T follicular helper cell (primary cell): ENCODE results near the gene TBC1D16.
"Not testable (repeated sequence)": the region's sequence is repeated elsewhere in the genome, so short reads cannot be mapped to it uniquely, and the experiment has no call there.

ENCODE experiments used
- DNase-seq: peaks from one replicate; pipeline ENCODE4 v3.0.0-alpha.2; 2020; ENCODE audit warnings: low read depth

Gene TBC1D16

DNA sequence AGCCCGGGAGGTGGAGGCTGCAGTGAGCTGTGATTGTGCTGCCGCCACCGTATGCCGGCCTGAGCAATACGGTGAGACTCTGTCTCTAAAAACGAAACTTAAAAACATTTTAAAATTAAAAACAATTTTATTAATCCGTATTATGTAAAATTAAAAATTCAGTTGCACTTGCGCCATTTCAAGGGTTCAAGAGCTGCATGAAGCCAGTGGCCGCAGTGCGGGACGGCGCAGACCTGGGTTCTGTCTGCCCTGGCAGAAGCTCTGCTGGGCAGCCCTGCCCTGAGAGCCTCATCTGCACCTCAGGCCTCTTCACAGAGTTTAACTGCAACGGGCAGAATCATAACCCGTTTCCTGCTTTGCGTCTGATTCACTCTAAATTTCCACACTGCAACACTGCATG lies 31.7 kb downstream of the TBC1D16 start:
- DNase-seq = no peak

DNA sequence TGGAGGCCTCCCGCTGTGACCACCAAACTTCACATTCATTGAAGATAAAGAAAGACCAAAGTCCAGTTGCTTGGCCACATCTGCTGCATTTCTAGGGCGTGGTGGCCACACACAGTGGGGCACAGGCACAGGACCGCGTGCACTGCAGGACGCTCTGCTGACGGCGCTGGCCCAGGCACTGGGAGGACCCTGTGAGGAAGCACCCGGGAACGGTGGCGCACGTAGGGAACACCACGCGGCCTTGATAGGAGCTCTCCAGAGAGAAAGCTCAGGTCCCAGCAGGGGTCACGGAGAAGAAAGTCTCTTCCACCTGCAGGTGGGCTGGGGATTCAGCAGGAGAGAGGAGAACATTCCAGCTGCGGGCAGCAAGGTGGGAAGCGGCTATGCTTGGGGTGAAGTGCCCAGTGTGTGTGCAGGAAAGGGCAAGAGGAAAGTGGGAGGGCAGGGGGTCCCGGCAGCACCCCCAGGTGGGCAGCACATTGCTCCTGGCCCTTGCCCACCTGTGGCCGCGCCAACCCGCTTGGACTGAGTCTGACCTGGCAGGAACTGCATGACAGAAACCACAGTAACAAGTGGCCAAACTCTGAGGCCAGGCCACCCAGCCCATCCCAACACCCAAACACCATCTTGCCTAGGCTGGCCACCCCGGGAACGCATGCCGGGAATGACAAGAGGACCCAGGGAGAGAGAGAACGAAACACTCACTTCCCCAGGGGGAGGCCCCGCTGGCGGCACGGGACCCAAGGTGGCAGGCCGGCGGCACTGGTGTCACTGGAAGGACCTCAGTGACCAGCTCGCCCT lies 32.8 kb downstream of the TBC1D16 start:
- no peak for DNase-seq

DNA sequence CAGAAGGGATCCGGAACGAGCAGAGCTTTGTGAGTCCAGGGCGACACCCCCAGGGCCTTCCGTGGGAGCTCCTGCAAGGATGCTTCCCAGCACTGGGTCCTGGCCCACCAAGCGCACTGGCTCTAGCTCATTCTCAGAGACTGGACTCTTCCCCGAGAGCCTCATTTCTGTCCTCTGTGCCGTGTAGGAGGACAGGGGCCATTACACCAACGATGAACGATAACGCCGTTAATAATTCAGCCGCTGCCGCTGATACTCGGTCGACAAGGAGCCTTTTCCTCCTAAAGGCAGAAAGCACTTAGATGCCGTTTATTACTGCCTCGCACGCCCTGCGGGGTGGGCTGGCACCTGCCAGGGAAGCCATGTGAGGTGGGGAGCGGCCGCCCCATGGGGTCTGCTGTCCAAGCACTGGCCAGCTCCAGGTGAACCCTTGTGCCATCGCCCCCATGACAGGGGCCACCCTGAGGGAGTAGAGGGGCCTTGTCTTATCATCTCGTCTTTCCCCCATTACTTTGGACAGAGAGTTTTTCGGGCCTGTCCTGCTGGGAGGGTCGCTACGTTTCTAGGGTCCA lies 33.5 kb downstream of the TBC1D16 start:
- DNase-seq = no peak

DNA sequence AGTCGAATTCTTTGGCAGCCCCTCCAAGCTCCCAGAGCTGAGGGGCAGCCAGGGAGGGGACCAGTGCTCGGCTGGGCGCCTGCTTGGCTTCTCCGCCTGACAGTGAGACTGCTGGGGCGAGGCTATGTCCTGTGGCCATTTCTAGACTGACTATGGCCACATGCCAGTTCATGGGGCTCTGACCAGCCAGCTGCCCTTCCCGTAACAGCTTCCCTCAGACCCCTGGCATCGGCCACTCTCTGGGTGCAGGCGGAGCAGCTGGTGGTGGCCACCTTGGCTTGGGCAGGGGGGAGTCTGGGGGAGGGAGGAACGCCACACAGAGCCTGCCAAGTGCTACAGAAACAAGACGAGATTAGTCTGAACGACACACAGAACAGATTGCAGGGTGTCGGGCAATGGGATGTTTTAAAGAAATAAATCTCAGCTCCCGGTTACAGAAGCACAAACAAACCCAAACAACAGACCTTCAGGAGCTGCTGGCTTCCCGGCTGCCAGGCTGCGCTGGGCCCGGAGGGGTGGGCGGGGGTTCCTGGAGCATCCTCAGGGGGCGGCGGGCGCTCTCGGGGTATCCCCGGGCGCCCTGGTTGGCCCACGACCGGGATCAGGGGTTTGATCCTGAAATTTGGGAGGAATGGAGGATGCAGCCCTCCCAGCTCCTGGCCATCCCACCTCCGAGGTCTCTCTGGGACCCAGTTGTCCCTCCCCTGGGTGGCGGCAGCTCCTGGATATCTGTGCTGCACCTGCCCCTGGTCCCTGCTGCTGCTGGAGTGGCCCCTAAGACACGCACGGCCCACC lies 34.5 kb downstream of the TBC1D16 start:
- no peak for DNase-seq

DNA sequence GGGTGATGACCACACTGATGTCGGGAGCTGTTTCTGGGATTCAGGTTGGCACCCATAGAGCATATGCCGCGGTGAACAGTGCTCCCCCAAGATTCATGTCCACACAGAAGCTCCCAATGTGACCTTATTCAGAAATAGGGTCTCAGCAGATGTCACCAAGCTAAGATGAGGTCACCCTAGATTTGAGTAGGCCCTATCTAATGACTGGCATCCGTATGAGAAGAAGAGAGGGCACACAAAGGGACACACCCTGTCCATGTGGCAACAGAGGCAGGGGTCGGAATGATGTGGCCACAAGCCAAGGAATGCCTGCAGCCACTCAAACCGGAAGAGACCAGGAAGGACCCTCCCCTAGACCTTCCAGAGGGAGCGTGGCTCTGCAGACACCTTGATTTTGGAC lies 35.5 kb downstream of the TBC1D16 start:
- DNase-seq = no peak

DNA sequence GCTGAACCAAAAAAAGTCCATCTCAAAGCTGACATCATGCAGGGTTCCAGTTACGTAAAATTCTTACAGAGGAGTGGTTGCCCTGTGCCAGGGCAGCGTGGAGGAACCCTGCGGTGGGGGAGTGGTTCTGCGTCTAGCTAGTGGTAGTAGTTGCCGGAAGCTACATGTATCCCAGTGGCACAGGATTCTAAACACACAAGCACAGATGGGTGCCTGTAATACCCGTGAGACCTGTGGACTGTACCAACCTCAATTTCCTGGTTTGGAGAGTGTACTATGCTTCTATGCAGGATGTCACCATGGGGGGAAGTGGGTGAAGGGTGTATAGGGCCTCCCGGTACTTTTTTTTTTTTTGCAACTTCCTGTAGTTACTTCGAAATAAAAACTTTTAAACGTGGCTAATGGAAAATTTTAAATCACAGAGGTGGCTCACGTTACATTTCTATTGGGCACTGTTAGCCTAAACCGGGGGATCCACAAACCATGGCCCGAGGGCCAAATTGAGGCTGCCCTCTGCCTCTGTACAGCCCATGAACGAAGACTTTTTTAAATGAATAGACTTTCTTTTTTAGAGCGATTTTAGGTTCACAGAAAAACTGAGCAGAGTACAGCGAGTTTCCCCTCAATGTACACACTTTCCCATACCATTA lies 38.5 kb downstream of the TBC1D16 start:
- peak; percentile 67 for DNase-seq

DNA sequence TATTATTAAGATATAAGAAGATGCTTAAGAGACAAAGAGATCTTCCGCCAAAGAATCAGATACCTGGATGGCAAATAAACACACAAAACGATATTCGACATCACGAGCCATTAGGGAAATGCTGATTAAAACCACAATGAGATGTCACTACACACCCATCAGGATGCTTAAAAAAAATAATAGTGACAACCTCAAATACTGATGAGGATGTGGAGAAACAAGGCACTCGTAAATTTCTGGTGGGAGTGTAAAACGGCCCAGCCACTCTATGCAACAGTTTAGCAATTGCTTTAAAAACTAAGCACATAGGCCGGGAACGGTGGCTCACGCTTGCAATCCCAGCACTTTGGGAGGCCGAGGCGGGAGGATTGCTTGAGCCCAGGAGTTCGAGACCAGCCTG lies 39.4 kb downstream of the TBC1D16 start:
- no peak for DNase-seq

DNA sequence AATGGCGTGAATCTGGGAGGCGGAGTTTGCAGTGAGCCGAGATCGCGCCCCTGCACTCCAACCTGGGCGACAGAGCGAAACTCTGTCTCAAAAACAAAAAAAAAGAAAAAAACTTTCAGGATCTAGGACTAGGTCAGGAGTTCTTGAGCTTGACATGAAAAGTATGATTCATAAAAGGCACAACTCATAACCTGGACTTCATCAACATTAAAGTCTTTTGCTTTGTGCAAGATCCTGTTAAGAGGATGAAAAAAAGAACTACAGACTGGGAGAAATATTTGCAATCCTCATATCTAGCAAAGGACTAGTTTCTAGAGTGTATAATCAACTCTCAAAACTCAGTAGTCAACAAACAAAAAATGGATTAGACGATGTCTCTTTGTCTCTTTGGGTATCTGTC lies 40.0 kb downstream of the TBC1D16 start:
- no peak for DNase-seq

DNA sequence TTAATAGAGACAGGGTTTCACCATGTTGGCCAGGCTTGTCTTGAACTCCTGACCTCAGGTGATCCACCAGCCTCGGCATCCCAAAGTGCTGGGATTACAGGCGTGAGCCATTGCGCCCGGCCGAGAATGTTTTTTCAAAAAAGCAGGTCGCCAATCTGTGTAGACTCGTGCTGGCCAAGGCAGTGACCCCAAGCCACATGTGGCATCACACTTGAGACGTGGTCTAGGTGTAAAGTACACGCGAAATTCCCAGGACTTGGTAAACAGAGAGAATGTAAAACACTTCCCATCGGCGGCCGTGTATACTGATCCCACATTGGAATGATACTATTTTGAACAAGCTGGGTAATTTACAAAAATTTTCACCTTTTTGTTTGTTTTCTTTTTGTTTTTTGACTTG lies 41.1 kb downstream of the TBC1D16 start:
- DNase-seq = no peak

DNA sequence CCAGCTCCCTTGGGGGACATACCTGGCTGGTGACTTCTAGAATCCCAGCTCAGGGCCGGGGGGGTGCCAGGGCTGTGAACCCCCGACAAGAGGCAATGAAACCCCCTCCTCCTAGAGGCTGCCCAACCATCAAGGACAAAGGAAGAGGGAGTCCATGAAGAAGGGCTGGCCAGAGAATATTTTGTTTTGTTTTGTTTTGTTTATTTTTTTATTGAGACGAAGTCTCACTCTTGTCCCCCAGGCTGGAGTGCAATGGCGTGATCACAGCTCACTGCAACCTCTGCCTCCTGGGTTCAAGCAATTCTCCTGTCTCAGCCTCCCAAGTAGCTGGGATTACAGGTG lies 41.5 kb downstream of the TBC1D16 start:
- not testable (repeated sequence) for DNase-seq

DNA sequence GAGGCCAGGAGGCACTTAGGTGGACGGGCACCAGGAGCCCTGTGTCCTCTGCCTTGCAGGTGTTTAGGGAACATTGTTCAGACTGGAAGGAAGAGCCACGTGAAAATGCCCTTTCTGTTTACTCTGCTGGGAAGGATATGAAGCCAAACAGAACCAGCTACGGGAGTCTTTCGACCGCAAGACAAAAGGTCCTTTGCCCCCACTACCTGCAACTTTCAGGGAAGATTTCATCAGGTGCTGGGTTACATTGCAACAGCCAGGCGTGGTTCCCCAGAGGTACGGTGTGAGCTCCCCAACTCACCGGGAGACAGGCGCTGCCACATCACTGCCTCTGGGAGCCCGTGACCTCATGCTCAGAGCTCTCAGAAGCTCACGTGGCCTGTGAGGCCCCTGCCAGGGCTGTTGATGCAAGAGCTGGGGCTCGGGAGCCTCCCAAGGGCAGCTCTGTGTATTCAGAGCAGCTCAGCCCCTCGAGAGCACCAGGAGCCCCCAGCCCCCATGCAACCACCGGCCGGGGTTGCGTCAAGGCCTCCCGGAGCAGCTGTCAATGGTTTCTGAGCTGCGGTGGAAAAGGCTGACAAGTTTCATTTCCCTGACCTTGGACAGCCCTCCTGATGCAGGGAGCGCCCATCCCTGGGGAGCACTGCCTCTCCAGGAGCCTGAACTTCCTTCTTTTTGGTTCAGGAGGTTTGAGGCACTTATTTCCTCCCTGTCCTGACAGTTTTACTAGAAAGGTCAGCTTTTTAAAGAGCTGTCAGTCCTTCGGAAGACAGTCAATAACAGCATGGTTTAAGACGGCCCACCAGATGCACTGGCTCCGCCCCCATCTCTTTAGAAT lies 42.1 kb downstream of the TBC1D16 start:
- no peak for DNase-seq

DNA sequence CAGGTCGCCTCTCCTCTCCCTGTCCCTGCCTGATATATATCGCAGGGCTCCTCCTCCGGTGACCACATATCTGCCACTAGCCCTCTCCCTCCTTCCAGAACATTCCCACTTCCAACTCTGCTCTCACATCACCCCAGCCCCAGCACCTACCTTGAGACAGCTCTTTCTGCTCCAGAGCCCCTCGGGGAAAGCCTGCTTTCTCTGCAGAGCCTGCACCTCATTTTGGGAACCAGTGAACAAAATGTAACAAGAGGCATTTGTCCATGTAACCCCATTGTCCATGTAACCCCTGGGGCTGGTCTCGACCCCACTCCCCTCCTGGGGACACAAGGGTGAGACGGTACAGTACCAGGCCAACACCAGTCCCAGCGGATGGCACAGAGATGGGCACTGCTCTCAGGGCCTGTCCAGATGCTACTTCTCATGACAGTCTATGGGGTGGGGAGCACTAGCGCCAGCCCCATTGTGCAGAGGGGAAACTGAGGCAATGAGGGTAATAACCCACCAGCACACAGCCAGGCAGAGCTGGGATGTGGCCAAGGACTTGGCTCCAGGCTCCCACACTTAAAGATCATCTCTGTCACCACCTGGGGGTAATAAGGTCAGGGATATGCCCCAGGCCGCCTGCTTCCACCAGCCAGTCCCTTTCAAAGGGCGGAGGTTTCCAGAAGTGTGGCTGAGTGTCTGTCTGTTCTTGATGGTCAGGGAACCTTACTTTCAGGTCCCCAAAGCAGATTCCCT lies 42.9 kb downstream of the TBC1D16 start:
- DNase-seq = no peak

DNA sequence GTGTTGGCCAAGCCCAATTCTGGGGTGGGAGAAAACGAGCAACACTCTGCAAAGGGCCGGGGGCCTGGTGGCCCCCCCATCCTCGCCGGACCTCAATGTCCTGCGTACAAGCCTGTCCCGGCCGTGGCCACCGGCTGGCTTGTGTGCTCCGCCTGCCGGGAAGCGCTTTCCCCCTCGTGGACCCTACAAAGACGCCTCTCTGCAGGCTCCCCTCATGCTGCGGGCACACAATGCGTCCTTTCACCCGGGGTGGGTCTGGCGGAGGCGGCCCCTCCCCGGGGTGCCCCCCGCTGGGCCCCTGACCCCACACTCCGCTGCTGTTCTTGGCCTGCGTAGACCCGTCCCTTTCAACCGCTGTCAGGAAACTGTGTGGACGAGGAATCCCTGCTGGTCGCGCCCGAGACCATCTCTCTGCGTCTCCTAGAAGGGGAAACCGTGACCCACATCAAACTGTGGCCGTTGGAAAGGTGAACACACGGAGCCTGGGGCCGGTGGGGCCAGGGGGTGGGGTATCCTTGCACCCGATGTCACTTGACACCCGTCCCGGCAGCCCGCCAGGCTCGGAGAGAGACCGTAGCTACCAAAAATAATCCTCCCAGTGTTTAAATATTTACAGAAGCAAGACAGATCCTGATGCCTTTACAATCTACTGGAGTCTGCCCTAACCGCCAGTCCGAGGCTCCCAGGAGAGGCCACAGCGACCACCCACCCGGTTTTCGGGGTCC lies 43.6 kb downstream of the TBC1D16 start:
- no peak for DNase-seq

DNA sequence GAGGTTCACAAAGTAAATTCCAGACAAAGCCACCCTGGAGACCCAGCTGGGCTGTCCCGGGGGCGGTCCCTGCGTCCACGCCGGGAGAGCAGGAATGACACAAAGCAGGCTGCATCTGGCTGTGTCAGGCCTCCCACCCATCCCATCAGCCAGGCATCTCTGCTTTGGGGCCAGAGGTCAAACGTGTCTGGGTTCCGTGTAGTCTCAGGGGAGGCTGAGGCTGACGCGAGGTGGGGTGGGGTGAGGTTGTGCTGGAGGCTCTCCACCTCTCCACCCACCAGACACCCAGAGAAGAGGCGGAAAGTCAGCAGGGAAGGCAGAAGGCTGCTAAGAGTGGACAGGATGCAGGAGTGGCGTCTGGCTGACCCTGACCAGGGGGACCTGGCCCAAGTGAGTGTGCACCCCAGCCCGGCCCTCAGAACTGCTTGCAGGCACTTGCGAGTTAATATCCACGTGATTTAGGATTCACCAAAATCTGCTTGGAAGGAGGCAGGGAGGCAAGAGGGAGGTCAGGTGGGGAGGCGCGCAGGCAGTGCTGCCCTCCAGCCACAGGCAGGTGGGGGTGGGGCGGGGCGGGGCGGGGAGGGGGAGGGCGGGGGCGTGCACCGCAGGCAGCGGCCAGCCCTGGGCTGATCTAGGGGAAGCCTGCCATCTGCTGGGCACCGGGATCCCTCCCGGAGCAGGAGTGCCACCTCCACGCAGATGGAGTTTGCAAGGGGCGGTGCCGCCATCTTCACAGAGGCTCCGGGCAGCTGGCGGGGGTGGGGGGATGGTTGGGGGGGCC lies 44.3 kb downstream of the TBC1D16 start:
- DNase-seq = peak; percentile 72

DNA sequence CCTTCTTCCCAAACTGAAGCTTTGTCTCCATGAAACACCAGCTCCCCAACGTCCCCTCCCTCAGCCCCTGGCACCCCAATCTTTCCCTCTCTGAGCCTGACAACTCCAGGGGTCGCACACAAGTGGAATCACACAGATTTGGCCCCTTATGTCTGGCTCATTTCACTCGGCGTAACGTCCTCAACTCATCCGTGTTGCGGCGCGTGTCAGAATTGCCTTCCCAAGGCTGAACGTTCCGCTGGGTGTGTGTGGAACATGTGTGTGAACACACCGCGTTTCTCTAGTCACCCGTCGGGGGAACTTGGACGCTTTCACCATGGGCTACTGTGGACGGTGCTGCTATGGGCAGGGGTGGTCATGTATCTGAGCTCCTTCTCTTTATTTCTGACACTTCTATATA lies 45.0 kb downstream of the TBC1D16 start:
- no peak for DNase-seq

DNA sequence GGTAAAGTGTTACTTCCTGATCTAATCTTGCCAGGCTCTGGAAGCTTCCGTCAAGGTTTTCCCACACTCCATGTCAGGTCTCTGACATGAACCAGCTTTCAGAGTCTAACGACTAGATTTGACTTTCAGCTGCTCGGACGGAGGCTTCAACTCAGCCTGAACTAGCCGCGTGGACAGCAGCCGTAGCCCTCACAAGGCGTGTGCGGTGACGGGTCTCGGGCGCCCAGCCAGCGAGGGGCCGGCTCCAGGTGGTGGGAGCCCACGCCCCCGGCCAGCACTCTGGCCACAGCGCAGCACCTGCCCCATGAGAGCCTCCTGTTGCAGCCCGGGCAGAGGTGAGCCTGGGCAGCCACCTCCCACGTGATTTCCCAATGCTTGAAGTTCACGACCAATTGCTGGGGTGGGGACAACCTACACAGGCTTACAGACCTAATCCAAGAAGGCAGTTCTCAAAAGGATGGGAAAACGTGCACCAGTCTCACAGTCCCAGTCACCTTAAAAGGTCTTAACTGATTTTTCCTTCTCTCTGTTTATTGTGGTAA lies 45.5 kb downstream of the TBC1D16 start:
- no peak for DNase-seq

DNA sequence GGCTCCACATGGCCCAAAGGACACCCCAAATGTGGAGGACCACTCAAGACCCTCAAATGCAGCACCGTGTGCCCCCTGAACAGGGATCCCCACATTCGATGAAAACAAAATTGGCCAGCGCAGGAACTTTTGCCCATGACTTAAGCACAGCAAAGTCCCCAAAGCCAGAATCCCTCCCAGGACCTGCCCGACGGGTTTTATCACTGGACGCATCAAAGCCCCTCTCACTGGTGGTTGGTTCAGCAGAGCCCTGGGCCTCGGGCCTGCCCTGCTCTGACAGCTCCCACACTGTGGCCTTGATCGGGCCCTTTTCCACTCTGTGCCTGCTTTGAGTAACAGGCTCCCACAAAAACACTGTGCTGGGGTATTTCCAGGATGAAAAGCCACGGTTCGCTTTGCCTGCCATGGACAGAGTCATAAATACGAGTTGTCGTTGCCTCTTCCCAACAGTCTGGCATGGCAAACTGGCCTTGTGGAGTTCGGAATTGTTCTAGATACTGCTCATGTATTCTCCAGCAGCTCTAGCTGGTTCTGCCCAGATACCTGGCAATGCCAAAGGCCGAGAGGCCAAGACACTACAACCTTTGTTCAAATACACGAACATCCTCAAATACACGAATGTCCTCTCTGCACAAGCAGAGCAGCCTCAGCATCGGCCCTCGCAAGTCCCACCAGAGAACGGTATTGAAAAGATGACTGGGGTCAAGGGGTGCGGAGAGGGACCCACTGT lies 46.4 kb downstream of the TBC1D16 start:
- no peak for DNase-seq

DNA sequence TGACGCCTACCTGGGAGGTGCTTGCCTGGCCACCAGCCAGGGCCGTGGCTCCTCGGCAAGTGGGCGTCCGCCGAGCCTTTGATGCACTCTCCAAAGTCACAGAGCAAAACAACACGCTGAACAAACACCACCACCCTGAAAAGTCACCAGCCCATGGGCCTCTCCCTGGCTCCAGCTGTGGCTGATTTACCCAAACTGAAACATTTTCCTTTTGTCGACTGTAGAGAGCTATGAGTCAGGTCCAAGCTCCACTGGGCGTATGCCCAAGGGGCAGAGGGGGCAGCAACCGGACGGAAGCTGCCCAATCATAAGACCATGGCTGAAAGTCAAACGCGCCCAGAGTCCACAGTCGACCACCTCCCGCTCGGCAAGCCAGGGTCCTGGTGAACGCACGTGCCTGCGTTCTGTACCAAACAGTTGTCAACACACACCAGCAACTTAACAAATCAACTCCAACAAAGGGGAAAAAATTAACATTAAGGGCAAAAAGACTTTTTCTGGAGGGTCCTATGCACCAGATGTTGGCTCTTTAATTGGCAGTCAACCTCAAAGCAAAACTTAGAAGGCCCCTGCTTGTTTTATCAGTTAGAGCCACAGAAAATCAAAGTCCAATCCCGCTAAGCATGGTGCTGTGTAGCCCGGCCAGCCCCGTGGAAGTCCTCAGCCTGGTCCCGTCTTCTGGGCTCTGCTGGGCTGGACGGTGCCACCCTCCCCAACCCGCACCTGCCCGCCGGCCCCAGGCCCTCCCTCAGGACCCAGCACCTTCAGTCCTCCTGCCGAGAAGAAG lies 47.3 kb downstream of the TBC1D16 start:
- no peak for DNase-seq
